HepG2 (cell line): Measurements from ENCODE around the gene SNAI3. TPM values are rescaled to one million over a fixed set of nuclear protein-coding genes. Genes with fewer than 3 reads are reported as not detected.

Experiments used
- ATF2 ChIP-seq: sonication (generic); formaldehyde crosslinking; IDR thresholded peaks from 2 replicates; pipeline ENCODE4 v1.4.0; 2020; ENCODE audit warnings: missing genetic modification reagents
- CSRNP1 ChIP-seq: sonication (generic); formaldehyde crosslinking; IDR thresholded peaks from 2 replicates; pipeline ENCODE4 v1.8.1; 2023; ENCODE audit warnings: mild to moderate bottlenecking, missing genetic modification reagents
- ISL2 ChIP-seq: sonication (generic); formaldehyde crosslinking; IDR thresholded peaks from 2 replicates; pipeline ENCODE4 v1.5.0; 2020; ENCODE audit warnings: missing genetic modification reagents
- KAT8 ChIP-seq: IDR thresholded peaks from 2 replicates; pipeline ENCODE4 v1.6.1; 2016; ENCODE audit warnings: missing genetic modification reagents, missing compliant biosample characterization
- NR1H2 ChIP-seq: sonication (generic); formaldehyde crosslinking; IDR thresholded peaks from 2 replicates; pipeline ENCODE4 v1.8.1; 2022; ENCODE audit warnings: low read depth, missing genetic modification reagents, borderline replicate concordance
- RFX3 ChIP-seq: IDR thresholded peaks from 2 replicates; pipeline ENCODE4 v1.6.1; 2016; ENCODE audit warnings: missing biosample characterization, missing genetic modification reagents
- SUZ12 ChIP-seq: fragments of 150-350 bp; IDR thresholded peaks from 2 replicates; pipeline ENCODE4 v1.6.1; 2014; ENCODE audit warnings: low read depth, low read length
- SYNCRIP ChIP-seq: fragments of 200-400 bp; formaldehyde crosslinking; IDR thresholded peaks from 2 replicates; pipeline ENCODE4 v1.6.1; 2018; ENCODE audit warnings: mild to moderate bottlenecking, low read depth, low read length; ENCODE audit not compliant: insufficient read depth
- THAP11 ChIP-seq: IDR thresholded peaks from 2 replicates; pipeline ENCODE4 v1.6.1; 2016; ENCODE audit warnings: missing biosample characterization, missing genetic modification reagents
- YY1 ChIP-seq: IDR thresholded peaks from 2 replicates; pipeline ENCODE4 v1.6.1; 2011; ENCODE audit warnings: low read length, low read depth, moderate library complexity, mild to moderate bottlenecking; ENCODE audit not compliant: insufficient read depth, insufficient replicate concordance
- ZBTB34 ChIP-seq: sonication (generic); formaldehyde crosslinking; IDR thresholded peaks from 2 replicates; pipeline ENCODE4 v1.8.0; 2022; ENCODE audit warnings: mild to moderate bottlenecking, missing genetic modification reagents
- ZNF275 ChIP-seq: sonication (generic); formaldehyde crosslinking; IDR thresholded peaks from 2 replicates; pipeline ENCODE4 v1.8.0; 2022; ENCODE audit warnings: missing genetic modification reagents, mild to moderate bottlenecking, inconsistent platforms, borderline replicate concordance
- ZNF644 ChIP-seq: IDR thresholded peaks from 2 replicates; pipeline ENCODE4 v1.6.1; 2016; ENCODE audit warnings: low read depth
- ZNF83 ChIP-seq: sonication (generic); formaldehyde crosslinking; IDR thresholded peaks from 2 replicates; pipeline ENCODE4 v1.4.0; 2020; ENCODE audit warnings: missing genetic modification reagents, mild to moderate bottlenecking, borderline replicate concordance
- ZSCAN31 ChIP-seq: sonication (generic); formaldehyde crosslinking; IDR thresholded peaks from 2 replicates; pipeline ENCODE4 v1.5.0; 2020; ENCODE audit warnings: low read depth, mild to moderate bottlenecking, missing genetic modification reagents
- polyA plus RNA-seq, 8 experiments: library from polyadenylated mRNA; depleted of rRNA in 3 of 8; stranded (reverse) in 7 of 8; unstranded in 1 of 8; fragments of >200 nt; fragmentation: Illumina TruSeq in 4 of 8; extraction: Trizol in 4 of 8; gene quantifications; 2 replicates each; pipeline versions ENCODE4 v1.2.1 to v1.2.3, GENCODE V29; 2011 to 2016; ENCODE audit warnings: low read depth in 4 of 8, missing spikeins in 1 of 8, mixed read lengths in 1 of 8; ENCODE audit not compliant: insufficient read depth in 1 of 8
- total RNA-seq, 5 experiments: library from RNA; depleted of rRNA; stranded (reverse); fragments of >200 nt; fragmentation: Illumina TruSeq; extraction: Trizol; gene quantifications; 2 replicates each; pipeline ENCODE4 v1.2.3, GENCODE V29; 2016; ENCODE audit warnings: low read depth in 1 of 5
- TF ChIP-seq, protein P1 (sequence below): IDR thresholded peaks from 2 replicates; pipeline ENCODE4 v1.6.1; 2018; ENCODE audit warnings: missing genetic modification reagents, mild to moderate bottlenecking, missing compliant biosample characterization
- TF ChIP-seq, protein P2 (sequence below): sonication (generic); formaldehyde crosslinking; IDR thresholded peaks from 2 replicates; pipeline ENCODE4 v1.5.0; 2020; ENCODE audit warnings: missing genetic modification reagents
- TF ChIP-seq, protein P3 (sequence below): sonication (generic); formaldehyde crosslinking; IDR thresholded peaks from 2 replicates; pipeline ENCODE4 v1.4.0; 2020; ENCODE audit warnings: missing genetic modification reagents

The SNAI3 gene
- total and polyA plus RNA-seq, 2 of the 13 experiments (the other 11 are each of a cell fraction or from before 2014, with no cell fraction given): 0.09 to 0.18 TPM

DNA sequence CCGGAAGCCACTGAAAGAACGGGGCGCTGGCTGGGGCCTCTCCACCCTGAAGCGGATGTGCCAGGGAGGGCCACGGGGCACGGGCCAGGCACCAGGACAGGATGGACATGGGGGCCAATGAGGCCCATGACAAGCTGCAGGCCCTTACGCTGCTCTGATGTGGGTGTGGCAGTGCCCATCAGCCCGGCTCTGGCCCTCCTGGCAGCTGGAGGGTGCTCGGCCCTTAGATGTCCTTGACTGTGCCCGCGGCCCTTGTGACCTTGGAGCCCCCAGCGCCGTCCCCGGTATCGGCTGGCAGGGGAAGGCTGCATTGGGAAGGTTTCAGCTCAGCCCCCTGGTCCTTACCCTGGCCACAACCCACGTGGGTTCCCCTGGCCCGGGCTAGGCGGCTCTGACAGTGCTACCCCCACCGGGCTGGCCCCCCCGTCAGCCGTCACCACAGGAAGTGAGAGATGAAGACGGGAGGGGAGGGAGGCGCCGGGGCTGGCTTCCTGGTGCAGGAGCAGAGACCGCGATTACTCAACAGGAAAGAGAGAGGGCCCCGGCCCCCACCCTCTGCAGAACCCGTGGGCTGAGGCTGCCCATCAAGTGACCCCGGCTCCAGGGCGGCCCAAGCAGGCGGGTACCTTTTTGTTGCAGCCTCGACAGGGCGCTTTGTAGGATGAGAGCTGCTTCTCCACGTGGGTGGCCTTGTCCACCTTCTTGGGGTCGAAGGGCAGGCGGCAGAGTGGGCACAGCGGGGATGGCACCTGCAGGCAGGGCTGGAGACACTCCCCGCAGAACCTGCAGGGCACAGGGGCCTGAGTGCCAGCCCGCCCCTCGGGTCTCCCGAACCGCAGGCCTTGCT, 14.6 kb upstream of the SNAI3 start (continued):
- TF ChIP-seq, protein P1, sequence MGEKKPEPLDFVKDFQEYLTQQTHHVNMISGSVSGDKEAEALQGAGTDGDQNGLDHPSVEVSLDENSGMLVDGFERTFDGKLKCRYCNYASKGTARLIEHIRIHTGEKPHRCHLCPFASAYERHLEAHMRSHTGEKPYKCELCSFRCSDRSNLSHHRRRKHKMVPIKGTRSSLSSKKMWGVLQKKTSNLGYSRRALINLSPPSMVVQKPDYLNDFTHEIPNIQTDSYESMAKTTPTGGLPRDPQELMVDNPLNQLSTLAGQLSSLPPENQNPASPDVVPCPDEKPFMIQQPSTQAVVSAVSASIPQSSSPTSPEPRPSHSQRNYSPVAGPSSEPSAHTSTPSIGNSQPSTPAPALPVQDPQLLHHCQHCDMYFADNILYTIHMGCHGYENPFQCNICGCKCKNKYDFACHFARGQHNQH (CRISPR knock-in tag): peak; percentile 76
- TF ChIP-seq CSRNP1 (CRISPR knock-in tag) (no peak; the same call in none of the 2 replicates), KAT8 (CRISPR knock-in tag) (peak; percentile 94), SYNCRIP (no peak), THAP11 (CRISPR knock-in tag) (peak; percentile 82), ZSCAN31 (peak; percentile 82), YY1 (no peak), ZNF644 (CRISPR knock-in tag) (no peak), ATF2 (CRISPR knock-in tag) (peak; percentile 77; the same call in 1 of the 2 replicates), ZBTB34 (CRISPR knock-in tag) (no peak), ZNF83 (no peak), ZNF275 (no peak; the same call in 1 of the 2 replicates), NR1H2 (CRISPR knock-in tag) (no peak), ISL2 (peak; percentile 57; the same call in 1 of the 2 replicates), RFX3 (CRISPR knock-in tag) (no peak), SUZ12 (no peak)
- TF ChIP-seq, protein P2, sequence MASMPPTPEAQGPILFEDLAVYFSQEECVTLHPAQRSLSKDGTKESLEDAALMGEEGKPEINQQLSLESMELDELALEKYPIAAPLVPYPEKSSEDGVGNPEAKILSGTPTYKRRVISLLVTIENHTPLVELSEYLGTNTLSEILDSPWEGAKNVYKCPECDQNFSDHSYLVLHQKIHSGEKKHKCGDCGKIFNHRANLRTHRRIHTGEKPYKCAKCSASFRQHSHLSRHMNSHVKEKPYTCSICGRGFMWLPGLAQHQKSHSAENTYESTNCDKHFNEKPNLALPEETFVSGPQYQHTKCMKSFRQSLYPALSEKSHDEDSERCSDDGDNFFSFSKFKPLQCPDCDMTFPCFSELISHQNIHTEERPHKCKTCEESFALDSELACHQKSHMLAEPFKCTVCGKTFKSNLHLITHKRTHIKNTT: no peak
- TF ChIP-seq, protein P3, sequence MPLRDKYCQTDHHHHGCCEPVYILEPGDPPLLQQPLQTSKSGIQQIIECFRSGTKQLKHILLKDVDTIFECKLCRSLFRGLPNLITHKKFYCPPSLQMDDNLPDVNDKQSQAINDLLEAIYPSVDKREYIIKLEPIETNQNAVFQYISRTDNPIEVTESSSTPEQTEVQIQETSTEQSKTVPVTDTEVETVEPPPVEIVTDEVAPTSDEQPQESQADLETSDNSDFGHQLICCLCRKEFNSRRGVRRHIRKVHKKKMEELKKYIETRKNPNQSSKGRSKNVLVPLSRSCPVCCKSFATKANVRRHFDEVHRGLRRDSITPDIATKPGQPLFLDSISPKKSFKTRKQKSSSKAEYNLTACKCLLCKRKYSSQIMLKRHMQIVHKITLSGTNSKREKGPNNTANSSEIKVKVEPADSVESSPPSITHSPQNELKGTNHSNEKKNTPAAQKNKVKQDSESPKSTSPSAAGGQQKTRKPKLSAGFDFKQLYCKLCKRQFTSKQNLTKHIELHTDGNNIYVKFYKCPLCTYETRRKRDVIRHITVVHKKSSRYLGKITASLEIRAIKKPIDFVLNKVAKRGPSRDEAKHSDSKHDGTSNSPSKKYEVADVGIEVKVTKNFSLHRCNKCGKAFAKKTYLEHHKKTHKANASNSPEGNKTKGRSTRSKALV: no peak
